Activated naive CD4-positive, alpha-beta T cell treated with anti-CD3 and anti-CD28 coated beads, Interleukin-2, amount 50 U/mL, for 16 hours (primary cell): ENCODE measurements around the gene WNT9B.
"Not testable (repeated sequence)": the region's sequence is repeated elsewhere in the genome, so short reads cannot be mapped to it uniquely, and the experiment has no call there.

Source experiments
- DNase-seq: peaks from one replicate; pipeline ENCODE4 v3.0.0-alpha.2; 2020

Gene WNT9B

GRCh38 chr17:46917041-46917440 is 65.7 kb downstream of the WNT9B start:
- DNase-seq, result no peak

- DNase-seq, result no peak
Measured at GRCh38 chr17:46917516-46917915, 66.1 kb downstream of the WNT9B start.

GRCh38 chr17:46921962-46922361 is 70.6 kb downstream of the WNT9B start:
- not testable (repeated sequence) for DNase-seq

- no peak for DNase-seq
Measured at GRCh38 chr17:46922487-46922803, 71.1 kb downstream of the WNT9B start.

GRCh38 chr17:46922804-46923635 is 71.6 kb downstream of the WNT9B start, which contains the start of gene GOSR2:
Gene GOSR2, plus strand, starts transcription at chr17:46923160. Its CDS starts 33 bp downstream, at chr17:46923193.
- peak; percentile 94 for DNase-seq

- no peak for DNase-seq
Measured at GRCh38 chr17:46925185-46925868, 73.9 kb downstream of the WNT9B start.

- DNase-seq, result no peak
Measured at GRCh38 chr17:46928467-46929261, 77.3 kb downstream of the WNT9B start.

GRCh38 chr17:46929413-46929812 is 78.0 kb downstream of the WNT9B start:
- DNase-seq, result no peak

- no peak for DNase-seq
Measured at GRCh38 chr17:46930051-46930450, 78.7 kb downstream of the WNT9B start.

- no peak for DNase-seq
Measured at GRCh38 chr17:46931596-46931995, 80.2 kb downstream of the WNT9B start.

GRCh38 chr17:46935658-46936266 is 84.4 kb downstream of the WNT9B start:
- DNase-seq, result no peak
